Spleen (tissue), 11 donors: ENCODE data around the gene ARSD. TPM values are rescaled to one million over a fixed set of nuclear protein-coding genes. Genes with fewer than 3 reads are reported as not detected.

Experiments
- DNase-seq: peaks from one replicate; pipeline ENCODE4 v3.0.0-alpha.2; 2020
- H3K27ac ChIP-seq, 8 donors: fragments of 200-600 bp; sonication (generic) in 7 of 8; 1 replicate in 4 of 8; 2 replicates in 4 of 8; pipeline versions ENCODE4 v1.5.0 to v1.8.0; 2016 to 2021; ENCODE audit warnings: inconsistent platforms in 4 of 8, mild to moderate bottlenecking in 4 of 8, moderate library complexity in 1 of 8
- H3K27me3 ChIP-seq, 7 donors: fragments of 200-600 bp; sonication (generic) in 6 of 7; replicated peaks in 1 of 7; 1 replicate in 4 of 7; 2 replicates in 3 of 7; pipeline versions ENCODE4 v1.5.0 to v1.8.0; 2016 to 2021; ENCODE audit warnings: inconsistent platforms in 3 of 7, mild to moderate bottlenecking in 1 of 7
- H3K36me3 ChIP-seq, 6 donors: fragments of 200-600 bp; sonication (generic) in 5 of 6; 1 replicate in 4 of 6; 2 replicates in 2 of 6; pipeline versions ENCODE4 v1.5.0 to v1.8.0; 2016 to 2021; ENCODE audit warnings: inconsistent platforms in 2 of 6
- H3K4me1 ChIP-seq, 6 donors: fragments of 200-600 bp; sonication (generic) in 5 of 6; 1 replicate in 3 of 6; 2 replicates in 3 of 6; pipeline versions ENCODE4 v1.5.0 to v1.8.0; 2016 to 2021; ENCODE audit warnings: inconsistent platforms in 3 of 6
- H3K4me3 ChIP-seq, 8 donors: fragments of 200-600 bp; sonication (generic) in 7 of 8; 1 replicate in 4 of 8; 2 replicates in 4 of 8; pipeline versions ENCODE4 v1.5.0 to v1.8.0; 2016 to 2021; ENCODE audit warnings: inconsistent platforms in 4 of 8, mild to moderate bottlenecking in 4 of 8, moderate library complexity in 2 of 8
- H3K9me3 ChIP-seq, 8 donors: fragments of 200-600 bp; sonication (generic) in 7 of 8; 1 replicate in 4 of 8; 2 replicates in 4 of 8; pipeline versions ENCODE4 v1.5.0 to v1.8.0; 2016 to 2021; ENCODE audit warnings: inconsistent platforms in 4 of 8
- CTCF ChIP-seq, 11 experiments: fragments of 200-600 bp in 7 of 11; fragments of 450-650 bp in 4 of 11; sonication (generic) in 4 of 11; IDR thresholded peaks in 8 of 11; conservative IDR thresholded peaks in 3 of 11; 1 replicate in 7 of 11; 2 replicates in 4 of 11; pipeline versions ENCODE4 v1.4.0 to v1.8.0; 2016 to 2021; ENCODE audit warnings: antibody characterized with exemption in 11 of 11, inconsistent platforms in 4 of 11, mild to moderate bottlenecking in 1 of 11
- POLR2A ChIP-seq, 3 donors: fragments of 450-650 bp; IDR thresholded peaks; one replicate each; pipeline ENCODE4 v1.5.1; 2017; ENCODE audit warnings: antibody characterized with exemption in 3 of 3, mild to moderate bottlenecking in 1 of 3
- POLR2AphosphoS5 ChIP-seq, 3 donors: sonication (generic); formaldehyde crosslinking; IDR thresholded peaks; one replicate each; pipeline ENCODE4 v1.5.1; 2017; ENCODE audit warnings: antibody characterized with exemption in 3 of 3
- WGBS, 5 donors: extraction: QIAGEN DNeasy Blood & Tissue Kit in 3 of 5; methylation state at CpG; one replicate each; pipeline versions ENCODE4 v1.1.5 to v1.1.7; 2013 to 2018; 5-methylcytosine and 5-hydroxymethylcytosine counted together
- intact Hi-C: fragments of 100-400 bp; cut with DNase I; formaldehyde crosslinking; loops from one replicate; pipeline ENCODE4 v1.15.0; 2023; ENCODE audit warnings: low total_unique reads
- polyA plus RNA-seq, 3 donors: library from polyadenylated mRNA; stranded (reverse); fragments of 200-250 nt; gene quantifications; one replicate each; pipeline ENCODE4 v1.2.1, GENCODE V29; 2013
- total RNA-seq, 7 donors: library from RNA; depleted of rRNA in 3 of 7; stranded (reverse); fragments of >200 nt in 3 of 7; fragmentation: NEBNext Ultra II Directional in 4 of 7; extraction: Animal tissue kit (Norgen Biotek cat#: 25700) in 4 of 7; gene quantifications; one replicate each; pipeline versions ENCODE4 v1.1.0 to v1.2.1, GENCODE V29; 2016 to 2021
- donor health status: healthy with polysubstance abuse.
- donor health status: DM: no; HTN: no; CAD: no; lungs with moderate emphysema.
- donor health status: DM: no; HTN: no; CAD: no.
- donor health status: Bipolar disorder and iron deficiency.
- donor health status: healthy.
- donor health status: DM: no; HTN: no; CAD: no.
- donor health status: DM: yes; HTN: yes; CAD: no.

The ARSD gene
- total and polyA plus RNA-seq, 10 donors = 2.8 to 22.0 (median 12.8) TPM

DNA sequence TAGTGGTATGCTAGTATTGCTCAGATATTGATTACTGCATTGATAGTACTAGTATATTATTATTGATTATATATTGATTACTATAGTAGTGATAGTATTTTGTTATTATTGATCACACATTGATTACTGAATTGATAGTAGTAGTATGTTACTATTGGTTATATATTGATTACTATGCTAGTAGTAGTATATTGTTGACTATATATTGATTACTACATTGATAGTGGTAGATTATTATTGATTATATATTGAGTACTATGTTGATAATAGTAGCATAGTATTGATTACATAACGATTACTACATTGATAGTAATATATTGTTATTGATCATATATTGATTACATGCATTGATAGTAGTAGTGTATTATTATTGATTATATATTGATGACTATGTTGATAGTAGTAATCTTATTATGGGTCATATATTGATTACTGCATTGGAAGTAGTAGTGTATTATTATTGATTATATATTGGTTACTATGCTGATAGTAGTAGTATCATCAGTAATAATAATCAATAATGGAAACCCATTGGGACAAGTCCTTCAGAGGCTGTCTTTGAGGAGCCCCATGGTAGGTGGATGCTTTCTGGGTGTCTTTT is 69.8 kb downstream of the ARSD start:
- Histone ChIP-seq H3K9me3 (no peaks in the 10 kb centered on the region), H3K27me3 (peaks cover 0 to 8% (median 0%) of the 10 kb centered on the region in 7 donors), H3K4me1 (no peaks in the 10 kb centered on the region), H3K36me3 (no peaks in the 10 kb centered on the region), H3K4me3 (no peak overlapping the region), H3K27ac (no peak overlapping the region)
- intact Hi-C loops = no loop called here
- WGBS, 5 donors = 89 to 100% (median 93%) methylated on average over 1 of the region's 1 CpG
- DNase-seq = no peak
- TF ChIP-seq CTCF (IDR thresholded peaks at IDR 0.05 in 8 of 11, conservative IDR thresholded peaks at IDR 0.05 in 3 of 11) = no peak
- TF ChIP-seq POLR2AphosphoS5 (IDR thresholded peaks at IDR 0.05) = no peak
- no peak for TF ChIP-seq POLR2A (IDR thresholded peaks at IDR 0.05)

DNA sequence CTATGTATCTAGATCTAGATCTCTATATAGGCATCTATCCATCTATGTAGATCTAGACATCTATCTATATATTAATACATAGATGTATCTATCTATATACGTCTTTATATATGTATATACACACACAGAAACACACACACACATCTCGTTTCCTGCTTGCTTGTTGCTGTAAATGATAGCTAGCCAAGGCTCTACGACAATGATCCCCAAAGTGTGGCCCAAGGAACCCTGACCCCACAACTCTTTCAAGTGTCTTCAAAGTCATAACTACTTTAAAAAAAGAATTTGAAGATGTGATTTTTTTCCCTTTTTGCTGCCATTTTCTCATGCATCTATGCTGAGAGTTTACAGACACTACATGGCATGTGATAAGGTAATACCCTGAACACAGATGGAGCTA is 71.6 kb downstream of the ARSD start:
- H3K9me3 ChIP-seq = peaks cover 0 to 9% (median 0%) of the 10 kb centered on the region in 8 donors
- intact Hi-C loops = no loop called here
- H3K4me3 ChIP-seq = no peak overlapping the region
- H3K4me1 ChIP-seq = no peaks in the 10 kb centered on the region
- H3K27me3 ChIP-seq = peaks cover 0 to 8% (median 0%) of the 10 kb centered on the region in 7 donors
- 80 to 94% (median 86%) methylated on average over 3 of the region's 3 CpGs for WGBS, 5 donors
- TF ChIP-seq CTCF (IDR thresholded peaks at IDR 0.05 in 8 of 11, conservative IDR thresholded peaks at IDR 0.05 in 3 of 11) = no peak
- TF ChIP-seq POLR2AphosphoS5 (IDR thresholded peaks at IDR 0.05) = no peak
- no peak for TF ChIP-seq POLR2A (IDR thresholded peaks at IDR 0.05)
- DNase-seq = no peak
- H3K36me3 ChIP-seq = no peaks in the 10 kb centered on the region
- no peak overlapping the region for H3K27ac ChIP-seq

- H3K27ac ChIP-seq = no peak overlapping the region
- H3K9me3 ChIP-seq = peaks cover 0 to 17% (median 0%) of the 10 kb centered on the region in 8 donors
- no peak for DNase-seq
- no peaks in the 10 kb centered on the region for H3K4me1 ChIP-seq
- H3K4me3 ChIP-seq = no peak overlapping the region
- intact Hi-C loops = no loop called here
- H3K27me3 ChIP-seq = no peaks in the 10 kb centered on the region
- TF ChIP-seq POLR2A (IDR thresholded peaks at IDR 0.05) = no peak
- no peak for TF ChIP-seq POLR2AphosphoS5 (IDR thresholded peaks at IDR 0.05)
- TF ChIP-seq CTCF (IDR thresholded peaks at IDR 0.05 in 8 of 11, conservative IDR thresholded peaks at IDR 0.05 in 3 of 11) = no peak
- H3K36me3 ChIP-seq = no peaks in the 10 kb centered on the region
- WGBS, 5 donors = 89 to 96% (median 94%) methylated on average over 2 of the region's 2 CpGs
These were observed 73.4 kb downstream of the ARSD start for GRCh38 chrX:2855761-2856160.

DNA sequence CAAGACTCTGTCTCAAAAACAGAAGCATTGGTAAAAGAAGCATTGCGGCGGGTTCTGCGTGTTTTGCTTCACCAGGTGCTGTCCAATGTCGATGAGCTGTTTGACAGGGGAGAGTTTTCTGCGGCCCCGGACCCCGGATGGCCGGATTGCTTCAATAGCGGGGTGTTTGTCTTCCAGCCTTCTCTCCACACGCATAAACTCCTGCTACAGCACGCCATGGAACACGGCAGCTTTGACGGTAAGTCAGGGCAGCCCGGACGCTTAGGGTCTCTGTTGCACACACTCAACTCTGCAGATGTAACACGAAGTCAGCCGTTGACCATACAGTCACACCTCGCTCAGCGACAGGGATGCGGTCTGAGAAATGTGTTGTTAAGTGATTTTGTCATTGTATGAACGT is 74.2 kb downstream of the ARSD start:
- no peak for DNase-seq
- no peak for TF ChIP-seq POLR2AphosphoS5 (IDR thresholded peaks at IDR 0.05)
- TF ChIP-seq CTCF (IDR thresholded peaks at IDR 0.05 in 8 of 11, conservative IDR thresholded peaks at IDR 0.05 in 3 of 11) = no peak
- no peak for TF ChIP-seq POLR2A (IDR thresholded peaks at IDR 0.05)
- Histone ChIP-seq H3K27ac (no peak overlapping the region), H3K27me3 (no peaks in the 10 kb centered on the region), H3K9me3 (peaks cover 0 to 17% (median 0%) of the 10 kb centered on the region in 8 donors), H3K36me3 (no peaks in the 10 kb centered on the region), H3K4me3 (no peak overlapping the region), H3K4me1 (no peaks in the 10 kb centered on the region)
- intact Hi-C loops = no loop called here
- 93 to 98% (median 94%) methylated on average over 7 to 21 of the region's 21 CpGs for WGBS, 5 donors

Other genes starting within 250 kb of the ARSD start
- 100 to 1,000 TPM; 109 to 316 (median 180) TPM for gene CD99, start 238.0 kb downstream of the ARSD start, total RNA-seq
- gene CD99, start 238.0 kb downstream of the ARSD start, polyA plus RNA-seq = 100 to 1,000 TPM; 101 to 219 (median 189) TPM
- under 1 TPM in 3 of 7 donors, not detected in 4; 0.19 to 0.87 (median 0.32) TPM for gene XG, start 177.3 kb downstream of the ARSD start, total RNA-seq
- gene XG, start 177.3 kb downstream of the ARSD start, polyA plus RNA-seq = under 1 TPM; 0.03 to 0.22 (median 0.15) TPM
- gene GYG2, start 100.4 kb downstream of the ARSD start, total RNA-seq = under 1 TPM in 5 of 7 donors, not detected in 2; 0.22 to 0.92 (median 0.30) TPM
- gene GYG2, start 100.4 kb downstream of the ARSD start, polyA plus RNA-seq = under 1 TPM; 0.33 to 0.53 (median 0.38) TPM
- not detected for gene ARSH, start 77.2 kb upstream of the ARSD start, total RNA-seq
- not detected for gene ARSH, start 77.2 kb upstream of the ARSD start, polyA plus RNA-seq
- gene ARSF, start 112.1 kb upstream of the ARSD start, total RNA-seq = not detected
- gene ARSF, start 112.1 kb upstream of the ARSD start, polyA plus RNA-seq = not detected